Left renal cortex interstitium (tissue), 4 donors: ENCODE measurements around the gene ACSF2. TPM values are rescaled to one million over a fixed set of nuclear protein-coding genes. Genes with fewer than 3 reads are reported as not detected.
A peak's percentile ranks its signal among the peaks of the same experiment; 100 is the strongest.

Source experiments
- DNase-seq, 4 donors: peaks; one replicate each; pipeline ENCODE4 v3.0.0-alpha.2; 2013; ENCODE audit warnings: low read depth in 4 of 4, low spot score in 2 of 4, missing footprints in 1 of 4
- polyA plus RNA-seq, 4 donors: library from polyadenylated mRNA; unstranded; fragments of 120-200 nt; gene quantifications; one replicate each; pipeline ENCODE4 v1.2.1, GENCODE V29; 2013; ENCODE audit not compliant: insufficient read length in 4 of 4

ACSF2 gene
- polyA plus RNA-seq, 4 donors = 65.3 to 117 (median 100) TPM

- DNase-seq = no peak
These were observed 69.3 kb downstream of the ACSF2 start for GRCh38 chr17:50495217-50495823.

DNA sequence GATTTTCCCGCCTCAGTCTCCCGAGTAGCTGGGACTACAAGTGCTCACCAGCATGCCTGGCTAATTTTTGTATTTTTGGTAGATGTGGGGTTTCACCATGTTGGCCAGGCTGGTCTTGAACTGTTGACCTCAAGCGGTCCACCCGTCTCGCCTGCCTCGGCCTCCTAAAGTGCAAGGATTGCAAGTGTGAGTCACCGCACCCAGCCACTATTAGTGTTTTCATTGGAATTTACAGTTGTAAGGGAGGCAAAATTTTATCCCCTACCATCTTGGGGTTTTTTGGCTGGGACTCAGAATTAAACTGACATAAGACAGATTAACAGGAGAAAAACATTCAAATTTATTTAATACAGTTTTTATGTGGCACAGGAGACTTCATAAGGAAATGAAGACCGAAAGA lies 69.9 kb downstream of the ACSF2 start:
- DNase-seq = no peak

GRCh38 chr17:50498021-50498874 lies 72.2 kb downstream of the ACSF2 start:
- DNase-seq = no peak

DNA sequence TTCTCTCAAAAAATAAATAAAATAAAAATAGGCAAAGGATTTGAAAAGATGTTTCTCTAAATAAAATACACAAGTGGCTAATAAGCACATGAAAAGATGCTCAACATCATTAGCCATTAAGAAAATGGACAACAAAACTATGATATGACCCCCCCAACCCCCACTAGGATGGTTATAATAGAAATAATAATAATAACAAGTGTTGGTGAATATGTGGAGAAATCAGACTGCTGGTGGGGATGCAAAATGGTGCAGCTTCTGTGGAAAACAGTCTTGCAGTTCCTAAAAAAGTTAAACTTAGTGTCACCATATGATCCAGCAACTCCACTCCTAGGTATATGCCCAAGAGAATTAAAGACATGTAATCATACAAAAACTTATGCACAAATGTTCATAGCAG lies 73.3 kb downstream of the ACSF2 start:
- no peak for DNase-seq

DNA sequence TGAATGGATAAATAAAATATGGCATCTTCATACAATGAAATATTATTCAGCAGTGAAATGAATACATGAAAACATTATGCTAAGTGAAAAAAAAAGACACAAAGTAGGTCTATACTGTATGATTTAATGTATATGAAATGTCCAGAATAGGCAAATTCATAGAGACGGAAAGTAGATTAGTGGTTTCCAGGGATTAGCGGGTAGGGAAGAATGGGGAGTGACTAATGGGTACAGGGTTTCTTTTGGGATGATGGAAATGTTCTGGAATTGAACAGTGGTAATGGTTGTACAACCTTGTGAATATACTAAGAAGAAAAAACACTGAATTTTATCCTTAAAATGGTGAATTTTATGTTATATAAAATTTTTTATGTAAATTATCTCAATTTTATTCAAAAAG lies 73.7 kb downstream of the ACSF2 start:
- DNase-seq = no peak

DNA sequence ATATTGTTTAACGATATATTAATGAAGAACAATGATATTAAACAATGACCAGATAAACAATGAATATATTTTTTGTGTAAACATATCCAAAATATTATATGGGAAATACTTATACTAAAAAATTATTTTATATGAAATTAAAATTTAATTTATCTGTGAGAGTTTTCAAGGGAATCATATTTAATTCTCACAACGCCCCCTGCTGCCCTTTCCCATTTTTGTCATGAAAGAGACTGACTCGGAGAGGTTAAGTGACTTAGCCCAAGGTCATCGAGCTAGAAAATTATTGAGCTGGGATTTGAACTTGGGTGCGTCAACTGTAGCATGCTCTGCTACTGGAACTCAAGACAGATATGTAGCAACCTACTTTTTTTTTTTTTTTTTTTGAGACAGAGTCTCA lies 75.0 kb downstream of the ACSF2 start:
- no peak for DNase-seq

- no peak for DNase-seq
These were observed 76.4 kb downstream of the ACSF2 start for GRCh38 chr17:50502301-50502990.

DNA sequence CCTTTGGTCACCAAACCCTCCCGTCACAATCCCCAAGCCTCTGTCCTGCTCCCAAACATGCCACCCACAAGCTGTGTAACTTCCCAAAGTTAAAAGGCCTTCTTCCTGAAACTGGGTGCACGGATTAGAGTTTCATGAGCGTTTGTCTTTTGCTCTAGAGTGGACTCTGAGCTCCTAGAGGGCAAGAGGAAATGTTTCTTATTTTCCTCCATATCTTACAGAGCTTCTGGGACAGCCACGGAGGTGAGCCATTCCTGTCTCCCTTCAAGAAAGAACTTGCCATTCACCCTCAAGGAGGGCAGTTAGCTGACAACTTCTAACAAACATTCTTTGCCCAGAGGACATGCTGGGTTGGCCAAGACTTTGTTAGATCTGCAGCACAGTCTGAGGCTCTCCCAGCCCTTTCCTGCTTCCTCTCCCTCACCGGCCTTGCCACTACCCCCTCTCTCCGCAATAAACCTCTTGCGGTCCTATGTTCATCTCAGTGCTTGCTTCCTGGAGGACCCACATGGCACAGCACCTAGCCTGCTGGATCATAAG lies 79.6 kb downstream of the ACSF2 start:
- no peak for DNase-seq

GRCh38 chr17:50506298-50506697 lies 80.3 kb downstream of the ACSF2 start:
- no peak for DNase-seq

GRCh38 chr17:50507871-50508572 lies 82.0 kb downstream of the ACSF2 start, which contains the start of gene MYCBPAP:
Gene MYCBPAP, plus strand, starts transcription at chr17:50508439. Its CDS starts 236 bp downstream, at chr17:50508675.
- peak in 1 of 4 donors; percentile 77 for DNase-seq

- no peak for DNase-seq
These were observed 82.8 kb downstream of the ACSF2 start for GRCh38 chr17:50508573-50509460.

DNA sequence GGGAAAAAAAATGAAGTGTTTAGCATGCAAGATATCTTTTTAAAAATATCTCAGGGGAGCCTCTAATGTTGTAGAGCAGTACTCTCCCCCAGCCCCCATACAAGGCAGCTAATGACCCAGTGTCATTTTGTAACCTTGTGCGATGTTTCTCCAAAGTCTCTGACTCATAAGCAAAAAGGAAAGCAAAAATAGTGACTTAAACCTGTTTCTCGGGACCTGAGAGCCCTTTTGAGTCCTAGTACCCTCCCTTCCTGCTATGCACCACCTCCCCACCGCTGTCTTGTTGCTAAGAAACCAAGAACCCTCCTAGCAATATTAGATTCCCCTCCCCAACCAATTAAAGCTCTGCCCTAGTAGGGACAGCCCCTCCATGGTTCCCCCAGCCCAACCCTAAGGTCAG lies 85.0 kb downstream of the ACSF2 start:
- DNase-seq = no peak

DNA sequence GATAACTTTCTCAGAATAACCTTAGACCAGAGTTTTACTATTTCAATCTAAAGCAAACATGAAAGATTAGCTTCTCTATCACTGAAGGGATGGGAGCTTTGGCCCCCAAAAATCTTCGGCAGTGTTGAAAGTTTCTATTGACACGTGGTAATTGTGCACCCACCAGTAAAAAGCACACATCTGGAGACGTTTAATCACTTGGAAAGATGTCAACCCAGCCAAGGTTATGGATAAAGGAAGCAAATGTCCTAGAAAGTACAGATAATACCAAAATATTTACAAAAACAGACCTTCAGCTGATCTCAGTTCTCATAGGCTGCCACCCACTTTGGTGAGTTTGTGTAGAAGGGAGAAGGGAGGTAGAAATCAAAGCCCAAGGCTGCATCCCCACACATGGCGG lies 87.5 kb downstream of the ACSF2 start:
- no peak for DNase-seq

GRCh38 chr17:50514388-50514787 lies 88.4 kb downstream of the ACSF2 start:
- DNase-seq = no peak

- DNase-seq = no peak
These were observed 89.1 kb downstream of the ACSF2 start for GRCh38 chr17:50514936-50515702.

- DNase-seq = no peak
These were observed 91.0 kb downstream of the ACSF2 start for GRCh38 chr17:50517011-50517410.

- no peak for DNase-seq
These were observed 91.7 kb downstream of the ACSF2 start for GRCh38 chr17:50517504-50518383.
